Osteoblast (primary cell): ENCODE results near the gene NPL. TPM values are rescaled to one million over a fixed set of nuclear protein-coding genes. Genes with fewer than 3 reads are reported as not detected.

Source experiments
- DNase-seq: peaks from one replicate; pipeline ENCODE4 v3.0.0; 2011; ENCODE audit warnings: low spot score, mixed read lengths; ENCODE audit not compliant: insufficient read length; ENCODE audit errors: missing footprints
- H2AFZ ChIP-seq: 2 replicates; pipeline ENCODE4 v1.6.0; 2011; ENCODE audit warnings: mild to moderate bottlenecking, low read length
- H3K27ac ChIP-seq: 2 replicates; pipeline ENCODE4 v1.5.1; 2011; ENCODE audit warnings: mild to moderate bottlenecking, low read depth, low read length, moderate library complexity
- H3K27me3 ChIP-seq: 2 replicates; pipeline ENCODE4 v1.6.0; 2012; ENCODE audit warnings: mild to moderate bottlenecking, control low read depth, inconsistent platforms, low read length, moderate library complexity; ENCODE audit not compliant: insufficient read depth
- H3K36me3 ChIP-seq: 2 replicates; pipeline ENCODE4 v1.5.1; 2011; ENCODE audit warnings: mild to moderate bottlenecking, low read length, control low read depth, moderate library complexity; ENCODE audit not compliant: insufficient read depth
- H3K4me1 ChIP-seq: 2 replicates; pipeline ENCODE4 v1.5.1; 2011; ENCODE audit warnings: mild to moderate bottlenecking, low read length, control low read depth, moderate library complexity; ENCODE audit not compliant: insufficient read depth
- H3K4me2 ChIP-seq: 2 replicates; pipeline ENCODE4 v1.6.0; 2011; ENCODE audit warnings: mild to moderate bottlenecking, low read length; ENCODE audit not compliant: insufficient read depth
- H3K4me3 ChIP-seq: fragments of 200-600 bp; sonication (generic); 3 replicates; pipeline ENCODE4 v1.5.1; 2012; ENCODE audit warnings: mild to moderate bottlenecking, low read length, inconsistent platforms; ENCODE audit not compliant: insufficient read depth
- H3K79me2 ChIP-seq: 2 replicates; pipeline ENCODE4 v1.6.0; 2012; ENCODE audit warnings: mild to moderate bottlenecking, low read length, control low read depth, inconsistent platforms; ENCODE audit not compliant: insufficient read depth
- H3K9me3 ChIP-seq: 2 replicates; pipeline ENCODE4 v1.5.1; 2011; ENCODE audit warnings: low read depth, low read length, control low read depth
- H4K20me1 ChIP-seq: 2 replicates; pipeline ENCODE4 v1.6.0; 2012; ENCODE audit warnings: mild to moderate bottlenecking, low read length, control low read depth; ENCODE audit not compliant: insufficient read depth
- total RNA-seq: library from RNA; depleted of rRNA; stranded (reverse); fragments of >200 nt; gene quantifications from 2 replicates; pipeline ENCODE4 v1.2.3, GENCODE V29; 2012
- TF ChIP-seq, protein P1 (sequence below): IDR thresholded peaks from 2 replicates; pipeline ENCODE4 v1.5.1; 2011; ENCODE audit warnings: mild to moderate bottlenecking, low read depth, low read length, moderate library complexity; ENCODE audit errors: extremely low read depth

The NPL gene
- total RNA-seq, 1 donor, result 2.5 TPM

- Histone ChIP-seq H3K4me3 (no peak overlapping the region), H3K9me3 (no peaks in the 10 kb centered on the region), H3K4me1 (no peaks in the 10 kb centered on the region), H3K36me3 (no peaks in the 10 kb centered on the region), H3K27ac (no peak overlapping the region), H3K27me3 (no peaks in the 10 kb centered on the region), H2AFZ (no peak overlapping the region), H3K79me2 (no peaks in the 10 kb centered on the region), H3K4me2 (no peak overlapping the region), H4K20me1 (no peaks in the 10 kb centered on the region)
- TF ChIP-seq, protein P1, sequence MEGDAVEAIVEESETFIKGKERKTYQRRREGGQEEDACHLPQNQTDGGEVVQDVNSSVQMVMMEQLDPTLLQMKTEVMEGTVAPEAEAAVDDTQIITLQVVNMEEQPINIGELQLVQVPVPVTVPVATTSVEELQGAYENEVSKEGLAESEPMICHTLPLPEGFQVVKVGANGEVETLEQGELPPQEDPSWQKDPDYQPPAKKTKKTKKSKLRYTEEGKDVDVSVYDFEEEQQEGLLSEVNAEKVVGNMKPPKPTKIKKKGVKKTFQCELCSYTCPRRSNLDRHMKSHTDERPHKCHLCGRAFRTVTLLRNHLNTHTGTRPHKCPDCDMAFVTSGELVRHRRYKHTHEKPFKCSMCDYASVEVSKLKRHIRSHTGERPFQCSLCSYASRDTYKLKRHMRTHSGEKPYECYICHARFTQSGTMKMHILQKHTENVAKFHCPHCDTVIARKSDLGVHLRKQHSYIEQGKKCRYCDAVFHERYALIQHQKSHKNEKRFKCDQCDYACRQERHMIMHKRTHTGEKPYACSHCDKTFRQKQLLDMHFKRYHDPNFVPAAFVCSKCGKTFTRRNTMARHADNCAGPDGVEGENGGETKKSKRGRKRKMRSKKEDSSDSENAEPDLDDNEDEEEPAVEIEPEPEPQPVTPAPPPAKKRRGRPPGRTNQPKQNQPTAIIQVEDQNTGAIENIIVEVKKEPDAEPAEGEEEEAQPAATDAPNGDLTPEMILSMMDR, result peak; percentile 10
- peak; percentile 54 for DNase-seq
These were observed 19.9 kb downstream of the NPL start for GRCh38 chr1:182809414-182809957.

DNA sequence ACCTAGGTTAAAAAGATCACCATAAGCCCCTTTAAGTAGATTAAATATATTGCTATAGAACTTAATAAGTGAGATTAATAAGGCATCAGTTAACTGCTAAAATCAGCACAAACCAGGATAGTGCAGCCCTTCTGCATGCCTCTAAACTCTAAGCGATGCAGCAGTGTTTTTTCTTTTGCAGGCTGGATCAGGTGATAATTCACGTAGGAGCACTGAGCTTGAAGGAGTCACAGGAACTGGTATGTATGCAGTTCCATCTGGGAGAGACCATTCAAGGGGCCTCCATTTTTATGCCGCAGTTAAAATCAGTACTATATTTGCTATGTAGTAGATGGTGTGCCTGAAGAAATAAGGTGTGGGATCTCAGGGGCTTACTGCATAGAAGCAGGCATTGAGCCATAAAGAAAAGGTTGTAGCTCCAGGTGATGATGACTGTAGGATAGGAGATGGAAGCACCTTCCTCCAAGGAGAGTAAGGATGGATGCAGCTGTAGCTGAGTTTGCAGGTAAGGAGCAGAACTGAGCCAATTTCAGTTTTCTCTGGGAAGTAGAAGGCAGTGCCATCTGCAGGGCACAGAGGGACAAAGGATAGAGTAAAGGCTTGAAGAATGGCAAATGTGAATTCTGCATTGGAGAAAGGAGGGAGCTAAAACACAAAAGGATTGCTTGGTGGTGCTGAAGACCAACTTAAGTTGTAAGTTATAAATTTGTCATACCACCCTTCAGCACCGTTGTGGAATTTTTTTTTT is 22.6 kb downstream of the NPL start:
- no peaks in the 10 kb centered on the region for H3K79me2 ChIP-seq
- H3K4me2 ChIP-seq, result no peak overlapping the region
- no peaks in the 10 kb centered on the region for H3K36me3 ChIP-seq
- no peak overlapping the region for H3K4me3 ChIP-seq
- no peak for DNase-seq
- TF ChIP-seq, protein P1, result no peak
- no peaks in the 10 kb centered on the region for H4K20me1 ChIP-seq
- H3K9me3 ChIP-seq, result no peaks in the 10 kb centered on the region
- H3K27me3 ChIP-seq, result no peaks in the 10 kb centered on the region
- H3K27ac ChIP-seq, result no peak overlapping the region
- H2AFZ ChIP-seq, result no peak overlapping the region
- H3K4me1 ChIP-seq, result no peaks in the 10 kb centered on the region

- no peak overlapping the region for H3K4me2 ChIP-seq
- no peak overlapping the region for H2AFZ ChIP-seq
- H3K9me3 ChIP-seq, result no peaks in the 10 kb centered on the region
- no peak for DNase-seq
- H3K36me3 ChIP-seq, result no peaks in the 10 kb centered on the region
- H3K79me2 ChIP-seq, result no peaks in the 10 kb centered on the region
- H3K27ac ChIP-seq, result no peak overlapping the region
- no peaks in the 10 kb centered on the region for H4K20me1 ChIP-seq
- H3K4me3 ChIP-seq, result no peak overlapping the region
- H3K27me3 ChIP-seq, result no peaks in the 10 kb centered on the region
- TF ChIP-seq, protein P1, result no peak
- no peaks in the 10 kb centered on the region for H3K4me1 ChIP-seq
These were observed 27.3 kb downstream of the NPL start for GRCh38 chr1:182816863-182817262.

DNA sequence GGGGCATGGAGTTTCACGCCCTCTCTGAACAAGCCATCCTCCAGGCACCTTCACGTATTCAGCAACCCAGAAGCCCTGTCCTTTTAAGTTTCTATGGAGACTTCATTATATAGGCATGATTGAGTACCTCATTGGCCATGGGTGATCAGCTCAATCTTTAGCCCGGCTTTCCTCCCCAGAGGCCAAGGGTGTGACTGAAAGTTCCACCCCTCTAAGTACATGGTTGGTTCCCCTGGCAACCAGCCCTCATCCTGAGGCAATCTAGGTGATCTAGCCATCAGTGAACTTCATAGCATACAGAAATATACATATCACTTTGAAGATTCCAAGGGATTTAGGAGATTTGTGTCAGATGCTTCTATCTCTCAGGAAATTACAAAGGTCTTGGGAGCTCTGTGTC is 28.2 kb downstream of the NPL start:
- Histone ChIP-seq H3K4me1 (no peaks in the 10 kb centered on the region), H3K27me3 (no peaks in the 10 kb centered on the region), H3K27ac (no peak overlapping the region), H3K79me2 (no peaks in the 10 kb centered on the region), H3K9me3 (no peaks in the 10 kb centered on the region), H3K4me2 (no peak overlapping the region), H3K36me3 (no peaks in the 10 kb centered on the region), H2AFZ (no peak overlapping the region), H4K20me1 (no peaks in the 10 kb centered on the region), H3K4me3 (no peak overlapping the region)
- TF ChIP-seq, protein P1, result no peak
- no peak for DNase-seq
